ENCODE measurements around the gene PNLIPRP3.

Gene PNLIPRP3

DNA sequence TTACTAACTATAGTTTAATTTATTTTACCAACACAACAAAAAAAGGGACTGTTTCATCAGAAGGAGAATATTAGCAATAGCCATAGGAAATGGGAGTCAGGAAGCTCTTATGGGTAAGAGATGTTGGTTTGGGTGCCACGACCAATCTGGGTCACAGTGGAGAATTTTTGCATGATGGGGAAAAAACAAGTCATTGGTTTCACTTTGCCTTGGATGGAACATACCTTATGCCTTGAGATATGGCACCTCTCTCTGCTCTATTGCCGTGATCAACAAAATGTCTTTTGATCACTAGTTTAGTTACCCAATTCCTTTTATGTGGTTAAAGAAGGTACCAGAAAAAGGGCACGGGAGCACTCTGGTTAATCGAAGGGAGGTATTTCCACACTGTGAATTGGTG lies 48.2 kb downstream of the PNLIPRP3 start:
- DNase-seq (ENCODE audit: low read depth): no peak
- TF ChIP-seq, protein P1, sequence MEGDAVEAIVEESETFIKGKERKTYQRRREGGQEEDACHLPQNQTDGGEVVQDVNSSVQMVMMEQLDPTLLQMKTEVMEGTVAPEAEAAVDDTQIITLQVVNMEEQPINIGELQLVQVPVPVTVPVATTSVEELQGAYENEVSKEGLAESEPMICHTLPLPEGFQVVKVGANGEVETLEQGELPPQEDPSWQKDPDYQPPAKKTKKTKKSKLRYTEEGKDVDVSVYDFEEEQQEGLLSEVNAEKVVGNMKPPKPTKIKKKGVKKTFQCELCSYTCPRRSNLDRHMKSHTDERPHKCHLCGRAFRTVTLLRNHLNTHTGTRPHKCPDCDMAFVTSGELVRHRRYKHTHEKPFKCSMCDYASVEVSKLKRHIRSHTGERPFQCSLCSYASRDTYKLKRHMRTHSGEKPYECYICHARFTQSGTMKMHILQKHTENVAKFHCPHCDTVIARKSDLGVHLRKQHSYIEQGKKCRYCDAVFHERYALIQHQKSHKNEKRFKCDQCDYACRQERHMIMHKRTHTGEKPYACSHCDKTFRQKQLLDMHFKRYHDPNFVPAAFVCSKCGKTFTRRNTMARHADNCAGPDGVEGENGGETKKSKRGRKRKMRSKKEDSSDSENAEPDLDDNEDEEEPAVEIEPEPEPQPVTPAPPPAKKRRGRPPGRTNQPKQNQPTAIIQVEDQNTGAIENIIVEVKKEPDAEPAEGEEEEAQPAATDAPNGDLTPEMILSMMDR (IDR thresholded peaks at IDR 0.05; ENCODE audit: control insufficient read depth, insufficient read depth, low read depth, low read length, missing control alignments): no peak
- no peak overlapping the region for H3K4me3 ChIP-seq (ENCODE audit: control insufficient read depth, low read depth, low read length)

DNA sequence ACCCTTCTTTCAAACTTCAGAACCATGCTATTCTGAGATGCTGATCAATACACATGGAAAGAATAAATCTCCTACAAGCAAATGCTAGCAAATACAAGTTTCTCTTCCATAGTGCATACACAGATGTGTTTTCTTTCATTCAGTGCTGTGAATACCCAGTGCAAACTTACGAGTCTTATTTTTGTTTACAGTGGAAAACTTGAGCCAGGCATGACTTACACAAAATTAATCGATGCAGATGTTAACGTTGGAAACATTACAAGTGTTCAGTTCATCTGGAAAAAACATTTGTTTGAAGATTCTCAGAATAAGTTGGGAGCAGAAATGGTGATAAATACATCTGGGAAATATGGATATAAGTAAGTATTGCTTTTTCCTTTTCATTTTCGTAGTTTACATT lies 48.8 kb downstream of the PNLIPRP3 start:
- TF ChIP-seq, protein P1 (IDR thresholded peaks at IDR 0.05; ENCODE audit: control insufficient read depth, insufficient read depth, low read depth, low read length, missing control alignments): no peak
- H3K4me3 ChIP-seq (ENCODE audit: control insufficient read depth, low read depth, low read length): no peak overlapping the region
- DNase-seq (ENCODE audit: low read depth): no peak

DNA sequence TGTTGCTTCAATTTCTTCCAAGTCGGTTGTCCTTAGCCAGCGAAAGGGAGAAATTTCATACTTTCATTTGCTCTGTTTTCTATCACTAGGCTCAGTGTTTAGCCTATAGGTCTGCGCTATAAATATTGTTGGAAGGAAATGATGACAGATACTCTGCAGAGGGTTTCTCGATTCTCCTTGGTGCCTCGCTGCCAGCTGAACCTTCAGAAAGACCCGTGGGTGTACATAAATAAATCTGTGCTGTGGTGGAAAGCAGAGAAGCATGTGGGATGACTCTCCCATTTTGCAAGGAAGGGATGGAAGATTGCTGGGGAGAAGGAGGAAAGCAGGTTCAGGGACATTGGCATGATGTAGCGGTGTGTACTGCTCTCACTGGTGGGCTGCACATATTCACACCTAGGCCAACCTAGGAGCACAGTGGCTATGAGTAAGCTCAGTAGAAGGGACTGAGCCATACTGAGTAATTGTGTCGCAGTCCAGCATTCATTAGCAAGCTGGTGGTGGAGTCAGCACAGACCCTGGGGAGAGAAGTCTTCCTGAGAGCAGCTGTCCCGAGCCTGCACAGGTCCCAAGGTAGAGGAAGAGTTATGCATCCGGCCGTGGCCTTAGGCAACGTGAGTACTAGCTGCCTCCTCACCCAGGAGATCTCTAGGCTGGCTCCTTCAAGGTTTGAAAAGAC lies 50.5 kb downstream of the PNLIPRP3 start:
- DNase-seq (ENCODE audit: low read depth): no peak
- TF ChIP-seq, protein P1 (IDR thresholded peaks at IDR 0.05; ENCODE audit: control insufficient read depth, insufficient read depth, low read depth, low read length, missing control alignments): no peak
- H3K4me3 ChIP-seq (ENCODE audit: control insufficient read depth, low read depth, low read length): no peak overlapping the region

DNA sequence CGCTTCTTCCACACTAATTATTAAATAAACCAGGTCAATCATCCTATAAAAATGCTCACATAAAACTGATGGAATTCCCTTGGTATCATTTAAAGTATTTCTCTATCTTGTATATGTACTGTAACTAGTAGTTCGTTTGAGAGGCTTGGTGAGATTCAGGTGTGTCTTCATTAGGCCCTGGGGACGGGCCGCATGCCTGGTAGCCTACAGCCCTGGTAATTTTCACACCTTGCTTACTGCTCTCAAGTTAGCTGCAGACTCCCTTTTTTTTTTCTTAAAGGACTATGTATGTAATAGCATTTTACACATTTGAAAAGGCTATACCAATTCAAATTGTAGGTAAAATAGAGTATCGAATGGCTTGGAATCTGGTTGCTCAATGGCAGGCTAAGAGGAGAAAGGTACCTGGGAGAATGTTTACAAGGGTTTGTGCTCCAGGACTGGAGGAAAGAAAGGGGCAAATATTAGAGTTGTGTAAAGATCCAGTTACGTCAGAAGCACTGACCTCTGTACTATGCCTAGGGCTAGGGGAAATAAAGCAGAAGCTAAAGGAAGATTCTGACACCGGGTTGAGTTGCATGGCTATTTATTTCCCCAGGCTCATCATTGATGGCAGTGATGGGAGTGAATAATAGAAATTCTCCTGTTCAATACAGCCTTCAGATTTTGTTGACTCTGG lies 59.3 kb downstream of the PNLIPRP3 start:
- DNase-seq (ENCODE audit: low read depth): no peak
- H3K4me3 ChIP-seq (ENCODE audit: control insufficient read depth, low read depth, low read length): no peak overlapping the region
- TF ChIP-seq, protein P1 (IDR thresholded peaks at IDR 0.05; ENCODE audit: control insufficient read depth, insufficient read depth, low read depth, low read length, missing control alignments): no peak

- DNase-seq (ENCODE audit: low read depth): no peak
- TF ChIP-seq, protein P1 (IDR thresholded peaks at IDR 0.05; ENCODE audit: control insufficient read depth, insufficient read depth, low read depth, low read length, missing control alignments): no peak
- no peak overlapping the region for H3K4me3 ChIP-seq (ENCODE audit: control insufficient read depth, low read depth, low read length)
Measured at GRCh38 chr10:116487522-116488430, 60.1 kb downstream of the PNLIPRP3 start.

DNA sequence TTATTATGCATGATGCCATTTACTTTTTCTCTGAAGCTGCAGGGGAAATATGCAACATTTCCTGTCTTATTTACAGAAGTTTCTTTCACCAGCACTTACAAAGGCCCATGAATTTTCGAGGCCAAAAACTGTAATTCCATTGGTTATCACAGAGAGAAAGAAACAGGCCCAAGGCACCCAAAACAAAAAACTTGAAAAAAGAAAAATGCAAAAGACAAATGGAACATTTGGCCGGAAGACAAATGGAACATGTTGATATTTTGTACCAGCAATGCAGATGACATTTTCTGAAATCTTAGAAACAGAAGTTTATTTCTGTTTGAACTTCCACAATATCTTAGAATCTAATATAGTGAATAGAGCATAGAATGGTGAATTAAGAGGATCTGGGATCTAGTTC lies 61.8 kb downstream of the PNLIPRP3 start:
- DNase-seq (ENCODE audit: low read depth): no peak
- TF ChIP-seq, protein P1 (IDR thresholded peaks at IDR 0.05; ENCODE audit: control insufficient read depth, insufficient read depth, low read depth, low read length, missing control alignments): no peak
- H3K4me3 ChIP-seq (ENCODE audit: control insufficient read depth, low read depth, low read length): no peak overlapping the region

All from AG09309 (cell line).